Endothelial cell of umbilical vein (primary cell): Measurements from ENCODE around the gene RRM2.

Experiments used
- MYC ChIP-seq: IDR thresholded peaks from one replicate; pipeline ENCODE4 v1.6.1; 2011; ENCODE audit warnings: mild to moderate bottlenecking, low read depth, low read length
- POLR2A ChIP-seq: IDR thresholded peaks from 2 replicates; pipeline ENCODE4 v1.6.1; 2012; ENCODE audit warnings: low read depth, mild to moderate bottlenecking, control low read depth, low read length
- TF ChIP-seq, protein P1 (sequence below), 2 donors: IDR thresholded peaks; 1 replicate in 1 of 2; 2 replicates in 1 of 2; pipeline ENCODE4 v1.5.1; 2011; ENCODE audit warnings: low read length in 2 of 2, mild to moderate bottlenecking in 2 of 2, moderate library complexity in 2 of 2, control low read depth in 1 of 2, inconsistent platforms in 1 of 2, low read depth in 1 of 2; ENCODE audit not compliant: insufficient read depth in 1 of 2; ENCODE audit errors: extremely low read depth in 1 of 2

- TF ChIP-seq, protein P1, sequence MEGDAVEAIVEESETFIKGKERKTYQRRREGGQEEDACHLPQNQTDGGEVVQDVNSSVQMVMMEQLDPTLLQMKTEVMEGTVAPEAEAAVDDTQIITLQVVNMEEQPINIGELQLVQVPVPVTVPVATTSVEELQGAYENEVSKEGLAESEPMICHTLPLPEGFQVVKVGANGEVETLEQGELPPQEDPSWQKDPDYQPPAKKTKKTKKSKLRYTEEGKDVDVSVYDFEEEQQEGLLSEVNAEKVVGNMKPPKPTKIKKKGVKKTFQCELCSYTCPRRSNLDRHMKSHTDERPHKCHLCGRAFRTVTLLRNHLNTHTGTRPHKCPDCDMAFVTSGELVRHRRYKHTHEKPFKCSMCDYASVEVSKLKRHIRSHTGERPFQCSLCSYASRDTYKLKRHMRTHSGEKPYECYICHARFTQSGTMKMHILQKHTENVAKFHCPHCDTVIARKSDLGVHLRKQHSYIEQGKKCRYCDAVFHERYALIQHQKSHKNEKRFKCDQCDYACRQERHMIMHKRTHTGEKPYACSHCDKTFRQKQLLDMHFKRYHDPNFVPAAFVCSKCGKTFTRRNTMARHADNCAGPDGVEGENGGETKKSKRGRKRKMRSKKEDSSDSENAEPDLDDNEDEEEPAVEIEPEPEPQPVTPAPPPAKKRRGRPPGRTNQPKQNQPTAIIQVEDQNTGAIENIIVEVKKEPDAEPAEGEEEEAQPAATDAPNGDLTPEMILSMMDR (IDR thresholded peaks at IDR 0.05; ENCODE audit: extremely low read depth in 1 of 2, insufficient read depth in 1 of 2, low read depth in 1 of 2, low read length in 2 of 2), result no peak
- TF ChIP-seq MYC, result no peak
- no peak for TF ChIP-seq POLR2A
Observed at GRCh38 chr2:10079870-10080535, 42.5 kb upstream of the RRM2 start, which contains the start of gene CYS1.
